AG09309 (cell line): Measurements from ENCODE around the gene PTPRN2.

Experiments used
- DNase-seq: peaks from one replicate; pipeline ENCODE4 v3.0.0-alpha.2; 2010; ENCODE audit warnings: low read depth
- H3K4me3 ChIP-seq: 2 replicates; pipeline ENCODE4 v1.5.1; 2011; ENCODE audit warnings: mild to moderate bottlenecking, low read depth, low read length, moderate library complexity; ENCODE audit not compliant: control insufficient read depth
- TF ChIP-seq, protein P1 (sequence below): IDR thresholded peaks from 2 replicates; pipeline ENCODE4 v1.5.1; 2011; ENCODE audit warnings: mild to moderate bottlenecking, low read depth, low read length, inconsistent platforms; ENCODE audit not compliant: insufficient read depth, control insufficient read depth; ENCODE audit errors: missing control alignments

PTPRN2 gene

GRCh38 chr7:158592541-158592940 lies 4.9 kb upstream of the PTPRN2 start:
- no peak for DNase-seq
- TF ChIP-seq, protein P1, sequence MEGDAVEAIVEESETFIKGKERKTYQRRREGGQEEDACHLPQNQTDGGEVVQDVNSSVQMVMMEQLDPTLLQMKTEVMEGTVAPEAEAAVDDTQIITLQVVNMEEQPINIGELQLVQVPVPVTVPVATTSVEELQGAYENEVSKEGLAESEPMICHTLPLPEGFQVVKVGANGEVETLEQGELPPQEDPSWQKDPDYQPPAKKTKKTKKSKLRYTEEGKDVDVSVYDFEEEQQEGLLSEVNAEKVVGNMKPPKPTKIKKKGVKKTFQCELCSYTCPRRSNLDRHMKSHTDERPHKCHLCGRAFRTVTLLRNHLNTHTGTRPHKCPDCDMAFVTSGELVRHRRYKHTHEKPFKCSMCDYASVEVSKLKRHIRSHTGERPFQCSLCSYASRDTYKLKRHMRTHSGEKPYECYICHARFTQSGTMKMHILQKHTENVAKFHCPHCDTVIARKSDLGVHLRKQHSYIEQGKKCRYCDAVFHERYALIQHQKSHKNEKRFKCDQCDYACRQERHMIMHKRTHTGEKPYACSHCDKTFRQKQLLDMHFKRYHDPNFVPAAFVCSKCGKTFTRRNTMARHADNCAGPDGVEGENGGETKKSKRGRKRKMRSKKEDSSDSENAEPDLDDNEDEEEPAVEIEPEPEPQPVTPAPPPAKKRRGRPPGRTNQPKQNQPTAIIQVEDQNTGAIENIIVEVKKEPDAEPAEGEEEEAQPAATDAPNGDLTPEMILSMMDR, result no peak
- H3K4me3 ChIP-seq, result no peak overlapping the region

- no peak overlapping the region for H3K4me3 ChIP-seq
- DNase-seq, result no peak
- TF ChIP-seq, protein P1, result no peak
These were observed 4.3 kb upstream of the PTPRN2 start for GRCh38 chr7:158591944-158592343.

- no peak for DNase-seq
- no peak overlapping the region for H3K4me3 ChIP-seq
- TF ChIP-seq, protein P1, result no peak
These were observed 2.5 kb upstream of the PTPRN2 start for GRCh38 chr7:158590181-158590530.

- TF ChIP-seq, protein P1, result no peak
- H3K4me3 ChIP-seq, result no peak overlapping the region
- no peak for DNase-seq
These were observed 2.0 kb upstream of the PTPRN2 start for GRCh38 chr7:158589653-158590052.

DNA sequence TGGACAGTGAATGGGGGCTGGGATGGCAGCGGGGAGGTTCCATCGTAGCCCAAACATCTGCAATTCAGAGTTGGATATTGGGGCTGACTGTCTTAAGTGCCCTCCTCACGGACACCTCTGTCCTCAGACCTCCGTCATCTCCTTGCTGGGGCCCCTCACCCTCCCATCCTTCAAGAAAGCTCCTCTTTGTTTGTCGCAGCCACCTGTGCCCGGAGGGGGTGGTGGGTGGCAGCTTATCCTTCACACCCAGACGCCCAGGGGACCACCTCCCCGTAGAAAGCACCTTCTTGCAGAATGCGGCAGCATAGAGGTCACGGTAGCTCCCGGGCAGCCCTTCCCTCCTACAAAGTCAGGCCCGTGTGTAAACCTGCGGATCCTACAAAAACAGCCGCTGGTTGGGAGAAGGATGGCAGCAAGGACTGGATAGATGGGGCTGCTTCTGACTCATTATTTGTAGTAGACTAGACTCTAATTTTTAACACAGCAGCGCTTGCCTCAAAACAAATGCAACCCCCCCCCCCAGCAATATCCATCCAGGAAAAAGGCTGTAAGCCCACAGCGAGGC lies 1.3 kb upstream of the PTPRN2 start:
- TF ChIP-seq, protein P1, result no peak

GRCh38 chr7:158588085-158588877 lies 658 bp upstream of the PTPRN2 start:
- no peak for DNase-seq
- TF ChIP-seq, protein P1, result no peak
- peak overlapping the region; percentile 15 for H3K4me3 ChIP-seq

More for the DNA sequence above, 1.3 kb upstream of the PTPRN2 start:
- no peak for DNase-seq
- no peak overlapping the region for H3K4me3 ChIP-seq
